Activated CD4-positive, alpha-beta T cell treated with anti-CD3 and anti-CD28 coated beads, Interleukin-2, amount 50 U/mL, for 16 hours (primary cell): ENCODE results near the gene PTPN18.

ENCODE experiments used
- DNase-seq: peaks from one replicate; pipeline ENCODE4 v3.0.0-alpha.2; 2020

The PTPN18 gene

DNA sequence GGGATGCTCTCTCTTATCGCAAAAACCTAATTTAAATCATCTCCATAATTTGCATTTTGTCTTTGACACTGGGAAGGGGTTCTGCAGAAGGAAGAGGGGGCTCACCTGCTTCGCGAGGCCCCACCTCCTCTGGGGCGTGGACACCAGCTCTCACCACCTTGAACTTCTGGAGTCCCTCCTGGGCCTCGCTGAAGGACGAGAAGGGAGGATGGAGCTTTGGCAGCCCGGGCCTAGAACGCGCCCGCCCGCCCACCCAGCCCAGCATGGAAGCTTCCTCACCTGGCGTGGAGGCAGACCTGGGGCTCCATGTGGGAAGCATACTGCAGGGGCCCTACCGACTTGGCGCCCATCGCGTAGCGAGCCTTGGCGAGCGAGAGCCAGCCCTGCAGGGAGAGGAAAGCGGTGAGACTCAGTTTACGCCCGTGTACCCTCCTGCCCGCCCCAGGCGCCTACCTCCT lies 14.3 kb upstream of the PTPN18 start:
- DNase-seq, result peak; percentile 18

DNA sequence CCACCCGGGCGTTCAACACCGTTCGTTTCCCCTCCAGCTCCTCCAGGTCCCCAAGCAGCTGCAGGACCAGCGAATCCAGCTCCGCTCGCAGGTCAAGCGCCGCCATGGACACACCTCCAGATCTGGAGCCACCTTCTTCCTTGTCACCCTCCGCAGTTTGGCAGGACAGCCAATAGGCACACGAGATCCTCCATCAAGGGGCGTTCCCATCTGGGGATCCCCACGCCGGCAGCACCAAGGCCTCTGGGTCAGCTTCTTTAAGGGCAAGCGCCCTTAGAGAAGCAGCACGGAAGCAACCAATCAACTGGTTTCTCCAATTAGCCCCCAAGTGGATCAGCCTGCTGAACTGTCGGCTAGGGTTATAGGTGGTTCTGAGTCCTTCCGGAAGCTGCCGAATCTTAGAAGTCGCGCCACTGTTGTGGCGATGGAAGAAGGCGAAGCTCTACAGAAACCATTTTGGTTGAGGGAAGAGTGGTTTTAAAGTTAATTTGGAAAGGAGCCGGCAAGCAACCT lies 13.8 kb upstream of the PTPN18 start:
- peak; percentile 93 for DNase-seq

DNA sequence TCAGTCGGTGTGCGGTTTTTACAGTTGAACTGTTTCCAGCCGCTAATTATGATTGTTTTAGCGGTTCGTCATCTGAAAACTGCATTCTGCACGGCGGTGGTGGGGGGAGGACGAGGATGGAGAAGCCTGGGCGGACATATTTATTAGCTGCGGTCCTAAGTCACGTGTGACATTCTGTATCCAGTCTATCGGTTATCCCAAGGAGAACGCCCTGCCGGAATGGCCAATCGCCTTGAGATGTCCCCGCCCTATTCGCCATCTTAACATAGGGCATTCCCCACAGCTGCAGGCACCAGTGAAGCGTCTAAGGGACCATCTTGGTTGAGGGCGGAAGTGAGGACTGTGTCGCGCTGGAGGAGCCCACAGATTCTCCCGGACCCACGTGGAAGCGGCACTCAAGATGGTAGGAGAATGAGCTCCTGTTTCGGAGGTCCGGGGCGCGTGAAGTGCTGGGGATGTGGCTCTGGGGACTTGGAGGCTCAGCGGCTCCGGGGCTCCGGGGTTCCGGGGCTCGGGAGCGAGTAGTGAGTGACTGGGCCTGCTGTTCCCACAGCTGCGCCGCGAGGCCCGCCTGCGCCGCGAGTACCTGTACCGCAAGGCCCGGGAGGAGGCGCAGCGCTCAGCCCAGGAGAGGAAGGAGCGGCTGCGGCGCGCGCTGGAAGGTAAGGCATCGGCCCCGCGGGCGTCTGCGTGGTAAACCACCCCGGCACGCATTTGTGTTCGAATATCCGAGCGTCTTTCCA lies 13.2 kb upstream of the PTPN18 start, which contains the start of gene IMP4:
Gene IMP4, plus strand, starts transcription at position 365 of the 743 bp plus-strand sequence. Its CDS starts 36 bp downstream, at position 401.
- DNase-seq, result peak; percentile 98

DNA sequence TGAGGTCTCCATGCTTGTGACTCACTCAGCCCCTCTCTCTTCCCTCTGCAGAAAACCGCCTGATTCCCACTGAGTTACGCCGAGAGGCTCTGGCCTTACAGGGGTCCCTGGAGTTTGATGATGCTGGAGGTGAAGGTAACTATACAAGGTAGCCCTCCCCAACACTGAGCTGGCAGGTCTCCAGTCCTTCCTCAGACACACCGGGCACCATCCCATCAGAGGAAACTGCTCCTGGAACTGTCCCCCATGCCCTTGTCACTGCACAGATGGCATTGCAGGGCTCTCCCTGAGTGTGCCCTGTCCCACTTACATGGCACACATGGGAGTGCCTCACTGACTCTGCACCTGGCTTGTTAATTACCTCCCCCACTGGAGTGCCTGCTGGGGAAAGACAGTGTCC lies 11.3 kb upstream of the PTPN18 start:
- DNase-seq, result no peak

DNA sequence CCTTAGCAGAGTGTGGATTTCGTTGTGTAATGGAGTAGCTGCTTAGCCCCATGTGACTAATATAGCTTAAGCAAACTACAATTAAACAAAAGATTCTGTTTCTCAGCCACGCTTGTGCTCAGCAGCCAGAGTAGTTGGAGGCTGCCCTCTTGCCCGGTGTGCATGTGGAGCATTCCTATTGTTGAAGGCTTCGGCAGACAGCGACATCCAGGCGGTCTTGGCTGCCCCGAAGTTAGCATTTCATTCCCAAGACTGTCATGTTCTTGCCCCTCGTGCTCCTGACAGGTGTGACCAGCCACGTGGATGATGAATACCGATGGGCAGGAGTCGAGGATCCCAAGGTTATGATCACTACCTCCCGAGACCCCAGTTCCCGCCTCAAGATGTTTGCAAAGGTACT lies 10.8 kb upstream of the PTPN18 start:
- no peak for DNase-seq

DNA sequence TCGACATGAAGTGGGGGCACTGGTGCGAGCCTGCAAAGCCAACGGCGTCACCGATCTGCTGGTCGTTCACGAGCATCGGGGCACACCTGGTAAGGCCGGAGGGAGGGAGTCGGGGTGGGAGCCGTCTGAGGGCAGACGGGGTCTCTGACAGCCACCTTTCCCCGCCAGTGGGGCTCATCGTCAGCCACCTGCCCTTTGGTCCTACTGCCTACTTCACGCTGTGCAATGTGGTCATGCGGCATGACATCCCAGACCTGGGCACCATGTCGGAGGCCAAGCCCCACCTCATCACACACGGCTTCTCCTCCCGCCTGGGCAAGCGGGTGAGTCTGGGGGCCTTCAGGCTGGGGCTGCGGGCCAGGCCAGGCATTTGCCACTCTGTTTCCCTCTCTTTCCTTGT lies 10.2 kb upstream of the PTPN18 start:
- DNase-seq, result no peak

DNA sequence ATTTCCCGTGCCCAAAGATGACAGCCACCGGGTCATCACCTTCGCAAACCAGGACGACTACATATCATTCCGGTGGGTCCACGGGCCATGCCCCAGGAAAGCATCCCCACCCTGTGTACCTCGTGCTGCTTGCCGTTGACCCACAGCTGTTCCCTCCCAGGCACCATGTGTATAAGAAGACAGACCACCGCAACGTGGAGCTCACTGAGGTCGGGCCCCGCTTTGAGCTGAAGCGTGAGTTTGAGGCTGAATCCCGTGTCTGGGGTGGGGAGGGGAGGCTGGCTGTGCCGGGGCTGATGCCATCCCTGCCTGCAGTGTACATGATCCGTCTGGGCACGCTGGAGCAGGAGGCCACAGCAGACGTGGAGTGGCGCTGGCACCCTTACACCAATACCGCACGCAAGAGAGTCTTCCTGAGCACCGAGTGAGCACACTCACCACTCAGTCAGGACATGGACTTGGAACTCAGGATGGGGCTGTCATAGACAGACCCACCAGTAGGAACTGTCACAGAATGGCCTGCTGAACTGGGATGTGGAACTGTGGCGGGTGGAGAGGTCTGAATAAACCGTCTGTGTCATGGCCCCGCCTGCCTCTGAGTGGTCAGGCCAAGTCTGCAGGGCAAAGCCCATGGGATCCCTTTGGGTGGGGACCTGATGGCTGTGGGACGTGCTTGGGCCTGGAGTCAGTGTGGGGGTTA lies 9.7 kb upstream of the PTPN18 start:
- DNase-seq, result no peak

DNA sequence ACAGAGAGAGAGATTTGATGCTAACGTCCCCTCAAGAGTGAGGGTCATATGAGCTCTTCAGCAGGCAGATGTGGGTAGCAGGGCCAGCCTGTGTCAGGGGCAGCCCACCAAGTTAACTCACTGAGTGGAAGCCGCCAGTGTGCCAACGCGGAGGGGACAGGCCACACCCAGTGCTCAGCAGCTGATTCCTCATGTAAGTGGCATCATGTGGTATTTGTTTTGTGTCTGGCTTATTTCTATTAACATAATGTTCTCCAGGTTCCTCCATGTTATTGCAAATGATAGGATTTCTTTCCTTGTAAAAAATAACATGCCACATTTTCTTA lies 9.2 kb upstream of the PTPN18 start:
- DNase-seq, result no peak

DNA sequence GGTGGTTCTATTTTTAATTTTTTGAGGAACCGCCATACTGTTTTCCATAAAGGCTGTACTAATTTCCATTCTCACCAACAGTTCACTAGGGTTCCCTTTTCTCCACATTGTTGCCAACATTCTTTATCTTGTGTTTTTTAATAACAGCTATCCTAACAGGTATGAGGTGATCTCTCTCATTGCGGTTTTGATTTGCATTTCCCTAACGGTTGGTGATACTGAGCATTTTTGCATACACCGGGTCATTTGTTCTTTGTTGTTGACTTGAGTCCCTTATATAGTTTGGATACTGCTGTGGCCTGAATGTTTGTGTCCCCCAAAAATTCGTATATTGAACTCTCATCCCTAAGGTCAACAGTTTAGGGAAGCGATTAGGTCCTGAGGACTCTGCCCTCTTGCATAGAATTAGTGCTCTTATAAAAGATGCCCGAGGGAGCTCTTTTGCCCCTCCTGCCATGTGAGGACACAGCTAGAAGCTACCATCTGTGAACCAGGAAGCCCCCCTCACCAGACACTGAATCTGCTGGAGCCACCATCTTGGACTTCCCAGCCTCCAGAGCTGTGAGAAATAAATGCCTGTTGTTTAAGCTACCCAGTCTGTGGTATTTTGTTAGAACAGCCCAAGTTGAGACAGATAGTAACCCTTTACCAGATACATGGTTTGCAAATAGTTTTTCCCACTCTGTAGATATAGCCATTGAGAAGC lies 8.5 kb upstream of the PTPN18 start:
- DNase-seq, result no peak

DNA sequence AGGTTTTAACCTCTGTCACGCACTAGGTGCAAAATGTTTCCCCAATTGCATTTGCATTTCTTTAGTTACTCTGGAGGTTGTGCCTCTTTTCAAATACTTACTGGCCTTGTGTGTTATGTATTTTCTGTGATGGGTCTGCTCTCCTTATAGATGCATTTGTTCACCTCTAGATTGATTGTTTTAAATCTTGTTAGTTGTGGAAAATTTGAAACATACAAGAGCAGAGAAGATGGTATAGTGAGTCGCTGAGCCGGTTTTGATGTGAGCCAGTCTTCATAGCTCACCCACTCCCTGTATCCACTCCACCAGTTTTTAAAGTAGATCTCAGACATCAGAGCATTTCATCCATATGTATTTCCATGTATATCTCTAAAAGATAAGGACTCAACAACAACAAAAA lies 6.7 kb upstream of the PTPN18 start:
- DNase-seq, result no peak

DNA sequence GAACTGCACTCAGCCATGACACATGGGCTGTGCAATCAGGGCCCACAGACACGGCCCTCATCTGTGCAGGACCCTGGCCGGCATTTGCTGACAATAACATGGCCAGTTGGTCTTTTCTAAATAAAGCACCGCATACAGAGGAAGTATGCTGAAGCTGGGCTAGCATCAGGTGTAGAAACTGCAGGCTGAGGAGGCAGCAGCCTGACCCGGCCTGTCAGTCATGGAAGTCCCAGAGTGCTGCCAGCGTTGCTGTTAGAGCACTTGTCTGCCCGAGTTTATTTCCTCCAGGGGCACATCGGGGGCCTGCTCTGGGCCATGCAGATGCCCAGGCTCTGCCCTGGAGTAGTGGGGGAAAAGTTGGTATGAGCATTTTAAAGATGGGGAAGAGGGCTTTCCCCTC lies 4.1 kb upstream of the PTPN18 start:
- DNase-seq, result no peak

DNA sequence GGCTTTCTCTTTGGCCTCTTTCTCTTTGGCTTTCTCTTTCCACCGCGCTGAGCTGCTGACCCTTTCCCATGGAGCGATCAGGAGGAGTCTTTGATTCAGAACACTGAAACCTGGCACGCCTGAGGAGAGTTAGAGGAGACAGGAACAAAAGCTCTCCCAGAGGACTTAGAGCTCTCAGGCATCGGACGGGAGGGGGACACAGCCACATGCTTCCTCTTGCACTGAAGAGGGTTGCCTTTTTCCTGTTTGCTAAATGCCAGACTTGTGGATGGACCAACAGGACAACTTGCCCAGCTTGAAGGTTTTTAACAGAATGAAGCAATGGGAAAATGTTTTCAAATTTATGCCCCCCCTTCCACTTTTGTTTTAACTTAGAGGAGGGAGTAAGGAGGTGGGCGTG lies 3.6 kb upstream of the PTPN18 start:
- no peak for DNase-seq

DNA sequence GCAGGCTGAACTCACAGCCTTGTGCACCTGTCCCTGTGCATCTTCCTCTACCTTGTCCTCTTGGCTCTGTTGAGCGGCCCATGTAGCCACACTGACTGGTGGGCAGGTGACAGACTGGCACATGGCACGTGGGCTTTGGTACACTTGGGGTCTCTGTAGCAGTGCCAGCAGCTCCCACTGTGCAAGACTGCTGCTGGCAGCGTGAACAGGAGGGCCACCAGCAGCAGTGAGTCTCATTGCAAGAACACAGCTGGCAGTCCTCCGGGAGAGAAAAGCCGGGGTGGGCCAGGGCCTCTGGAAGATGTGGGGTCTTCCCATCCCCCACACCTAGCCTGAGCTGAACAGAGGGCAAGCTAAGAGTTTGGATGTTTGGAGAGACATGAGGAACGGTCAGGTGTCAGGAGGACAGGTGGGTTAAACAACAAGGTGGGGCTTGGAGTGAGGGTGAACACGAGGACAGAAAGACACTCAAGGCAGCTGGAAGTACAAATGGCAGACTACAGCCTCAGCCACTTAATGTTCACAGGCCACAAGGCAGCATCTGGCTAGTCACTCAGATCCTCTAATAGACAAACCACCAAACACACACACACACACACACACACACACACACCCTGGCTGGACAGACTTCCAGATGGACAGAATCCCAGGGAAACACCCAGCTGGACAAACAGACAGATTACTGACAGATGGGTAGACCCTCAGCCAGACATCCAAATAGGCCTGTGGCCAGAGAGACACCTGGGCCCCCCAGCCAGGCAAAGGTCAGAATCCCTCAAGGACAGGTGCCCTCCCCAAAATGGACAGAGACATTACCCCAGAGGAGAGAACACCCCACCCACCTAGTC lies 2.3 kb upstream of the PTPN18 start:
- no peak for DNase-seq

DNA sequence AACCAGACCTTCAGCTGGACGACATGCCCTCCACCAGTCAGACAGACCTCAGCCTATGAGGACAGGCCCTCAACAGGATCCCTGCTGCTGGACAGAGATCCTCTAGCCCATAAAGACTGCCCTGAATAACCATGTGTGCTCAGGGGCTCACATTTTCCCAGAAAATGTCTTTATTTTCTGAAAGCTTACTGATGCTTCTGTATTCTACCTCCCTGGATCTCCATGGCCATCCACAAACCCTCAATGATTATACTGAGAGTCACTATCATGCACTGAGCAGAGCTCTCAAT lies 1.8 kb upstream of the PTPN18 start:
- DNase-seq, result no peak

DNA sequence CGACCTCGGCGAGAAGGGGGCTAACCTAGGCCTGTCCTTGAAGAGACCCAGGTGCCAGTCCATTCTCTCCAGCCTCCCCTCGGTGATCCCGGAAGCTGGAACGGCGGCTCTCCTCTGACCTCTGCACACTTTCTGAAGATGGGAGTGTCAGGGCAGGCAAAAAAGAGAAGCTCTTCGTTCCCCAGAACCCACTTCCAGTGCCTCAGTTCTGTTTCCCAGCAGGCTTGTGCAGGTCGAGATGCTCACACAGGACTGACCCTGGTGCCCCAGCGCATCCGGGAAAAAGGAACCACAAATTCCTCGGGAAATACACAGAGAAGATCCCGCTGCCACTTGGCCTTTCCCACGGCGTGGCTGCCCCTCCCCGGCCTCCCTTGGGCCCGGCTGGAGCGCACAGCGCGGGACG lies 681 bp upstream of the PTPN18 start:
- no peak for DNase-seq

DNA sequence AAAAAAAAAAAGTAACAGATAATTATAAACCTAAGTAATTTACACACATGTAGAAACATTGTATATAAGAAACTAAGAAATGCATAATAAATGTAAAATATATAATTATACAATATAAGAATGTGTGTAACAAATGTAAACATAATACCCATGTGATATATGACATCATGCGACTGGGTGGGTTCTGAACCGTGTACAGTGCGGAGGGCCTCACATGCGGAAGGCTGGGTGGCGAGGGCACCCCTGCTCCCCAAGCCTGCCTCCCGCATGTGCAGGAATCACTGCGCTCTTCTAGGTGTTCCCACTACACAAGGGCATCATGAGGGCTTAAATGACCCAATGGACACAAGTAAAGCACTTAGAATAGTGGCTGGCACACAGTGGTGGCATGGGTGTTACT lies 2.0 kb downstream of the PTPN18 start:
- no peak for DNase-seq

DNA sequence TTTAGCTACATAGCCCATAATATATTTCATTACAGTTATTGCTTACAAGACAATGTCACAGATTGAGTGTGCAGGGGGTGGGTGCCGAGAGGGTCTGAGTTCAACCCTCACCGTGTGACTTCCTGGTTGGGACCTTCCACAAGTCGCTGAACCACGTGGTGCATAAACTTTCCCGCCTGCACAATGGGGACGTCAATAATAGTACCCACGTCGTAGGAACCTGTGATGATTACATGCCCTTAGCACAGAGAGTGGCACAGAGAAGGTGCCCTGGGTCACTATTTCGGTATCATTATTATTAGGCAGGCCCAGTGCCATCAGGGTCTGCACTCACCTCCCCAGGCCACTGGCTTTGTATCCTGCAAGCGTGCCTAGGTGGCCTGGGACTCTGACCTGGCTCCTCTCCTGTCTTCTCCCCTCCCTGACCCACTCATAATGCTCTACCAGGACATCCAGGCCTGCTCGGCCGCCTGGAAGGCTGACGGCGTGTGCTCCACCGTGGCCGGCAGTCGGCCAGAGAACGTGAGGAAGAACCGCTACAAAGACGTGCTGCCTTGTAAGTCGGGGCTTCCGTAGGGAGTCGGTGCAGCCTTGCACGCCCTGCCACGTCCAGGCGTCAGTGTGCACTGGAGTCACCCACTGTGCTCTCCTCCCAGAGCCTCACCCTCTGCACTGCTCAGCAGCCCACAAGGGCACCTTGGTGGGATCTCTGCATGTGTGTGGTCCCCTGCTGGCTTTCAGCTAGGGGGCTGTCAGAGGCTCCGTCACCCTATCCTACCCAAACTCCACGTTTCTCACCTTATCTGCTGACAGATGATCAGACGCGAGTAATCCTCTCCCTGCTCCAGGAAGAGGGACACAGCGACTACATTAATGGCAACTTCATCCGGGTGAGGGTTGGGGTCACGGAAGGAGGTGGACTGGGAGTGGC lies 2.8 kb downstream of the PTPN18 start:
- DNase-seq, result no peak

DNA sequence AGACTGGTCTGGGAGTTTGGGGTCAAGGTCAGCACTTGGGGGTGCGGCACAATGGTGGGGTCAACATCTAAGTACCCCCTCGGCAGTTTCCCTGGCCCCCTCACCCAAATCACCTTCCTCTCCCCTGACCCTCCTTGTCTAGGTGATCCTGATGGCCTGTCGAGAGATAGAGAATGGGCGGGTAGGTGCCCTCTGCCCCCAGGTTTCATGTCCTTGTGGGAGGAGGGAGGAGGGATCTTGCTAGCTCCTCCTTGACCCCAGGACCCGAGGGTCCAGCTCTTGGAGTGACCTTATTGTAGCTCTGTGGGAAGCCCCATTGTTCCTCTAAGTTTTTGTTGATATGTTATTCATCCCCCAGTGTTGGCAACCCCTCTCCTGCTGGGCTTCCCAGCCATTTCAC lies 3.6 kb downstream of the PTPN18 start:
- no peak for DNase-seq

DNA sequence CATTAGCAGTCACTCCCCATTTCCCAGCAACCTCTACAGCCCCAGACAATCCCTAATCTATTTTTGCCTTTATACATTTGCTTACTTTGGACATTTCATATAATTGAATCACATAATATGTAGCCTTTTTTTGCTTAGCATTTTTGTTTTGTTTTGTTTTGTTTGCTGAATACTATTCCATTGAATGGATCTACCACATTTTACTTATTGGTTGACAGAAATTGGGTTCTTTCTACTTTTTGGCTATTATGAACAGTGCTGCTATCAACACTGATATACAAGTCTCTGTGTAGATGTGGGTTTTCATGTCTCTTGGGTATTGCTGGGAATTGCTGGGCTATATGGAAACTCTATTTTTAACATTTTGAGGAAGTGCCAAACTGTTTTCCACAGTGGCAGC lies 7.6 kb downstream of the PTPN18 start:
- no peak for DNase-seq

DNA sequence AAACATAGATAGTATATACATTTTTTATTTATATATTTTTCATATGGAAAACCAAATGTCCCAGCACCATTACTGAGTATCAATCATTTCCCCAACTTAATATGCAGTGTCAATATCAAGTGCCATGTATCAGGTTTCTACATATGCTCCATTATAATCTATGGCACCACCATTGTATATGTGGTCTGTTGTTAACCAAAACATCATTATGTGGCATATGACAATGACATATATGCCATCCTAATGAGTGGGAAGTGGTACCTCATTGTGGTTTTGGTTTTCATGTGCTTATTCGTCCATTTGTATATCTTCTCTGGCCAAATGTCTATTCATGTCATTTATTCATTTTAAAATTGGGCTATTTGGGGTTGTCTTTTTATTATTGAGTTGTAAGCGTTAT lies 9.2 kb downstream of the PTPN18 start:
- DNase-seq, result no peak

DNA sequence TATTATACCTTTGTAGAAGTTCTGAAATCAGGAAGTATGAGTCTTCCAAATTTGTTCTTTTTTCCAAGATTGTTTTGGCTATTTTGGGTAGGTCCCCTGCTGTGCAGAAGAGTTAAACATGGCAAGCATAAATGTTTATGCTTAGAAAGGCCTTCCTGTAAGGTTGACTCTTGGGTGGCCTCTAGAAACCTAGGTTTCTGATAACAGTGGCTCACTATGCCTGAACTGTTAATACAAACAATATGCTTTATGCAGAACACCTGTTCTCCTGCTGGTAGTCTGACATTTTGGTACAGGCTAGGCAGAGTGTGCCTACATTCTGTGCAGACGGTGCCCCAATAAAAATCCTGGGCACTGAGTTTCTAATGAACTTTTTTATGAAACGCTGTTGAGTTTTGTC lies 10.1 kb downstream of the PTPN18 start:
- no peak for DNase-seq

DNA sequence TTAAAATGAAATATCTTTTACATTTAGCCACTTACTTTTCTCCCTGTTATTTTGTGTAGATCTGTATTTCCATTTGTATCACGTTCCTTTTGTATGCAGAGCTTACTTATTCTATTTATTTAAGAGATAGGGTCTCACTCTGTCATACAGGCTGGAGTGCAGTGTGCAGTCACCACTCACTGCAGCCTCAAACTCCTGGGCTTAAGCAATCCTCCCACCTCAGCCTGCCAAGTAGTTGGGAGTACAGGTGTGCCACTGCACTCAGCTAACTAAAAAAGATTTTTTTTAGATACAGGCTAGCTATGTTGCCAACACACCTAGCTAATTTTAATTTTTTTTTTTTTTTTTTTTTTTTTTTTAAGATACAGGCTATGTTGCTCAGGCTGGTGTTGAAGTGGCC lies 10.9 kb downstream of the PTPN18 start:
- no peak for DNase-seq
